Stimulated activated CD4-positive, alpha-beta T cell treated with anti-CD3 and anti-CD28 coated beads, Interleukin-2, amount 100 ng/mL, for 48 hours (primary cell): ENCODE data around the gene TPCN1.
A peak's percentile ranks its signal among the peaks of the same experiment; 100 is the strongest.

ENCODE experiments used
- DNase-seq, 2 donors: peaks; one replicate each; pipeline ENCODE4 v3.0.0-alpha.2; 2020

Gene TPCN1

DNA sequence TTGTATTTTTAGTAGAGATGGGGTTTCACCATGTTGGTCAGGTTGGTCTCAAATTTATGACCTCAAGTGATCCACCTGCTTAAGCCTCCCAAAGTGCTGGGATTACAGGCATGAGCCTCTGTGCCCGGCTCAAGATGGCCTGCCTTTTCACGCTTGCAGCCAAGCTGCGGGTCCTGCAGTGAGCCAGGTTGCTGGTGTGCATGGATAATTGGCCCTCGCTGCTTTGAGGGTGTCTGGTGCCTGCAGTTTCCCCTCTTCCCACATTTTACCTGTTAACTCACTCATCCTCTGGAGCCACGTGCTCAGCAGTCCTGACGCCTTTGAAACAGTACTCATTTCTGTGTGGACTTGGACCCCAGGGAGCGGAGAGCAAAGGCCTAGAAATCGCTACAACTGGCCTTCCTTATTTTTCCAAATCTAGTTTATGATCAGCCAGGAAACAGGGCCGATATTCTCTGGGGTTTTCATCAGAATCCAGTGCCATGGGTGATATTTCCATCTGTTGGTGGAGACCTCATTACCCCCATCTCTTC, 42.2 kb downstream of the TPCN1 start:
- DNase-seq: no peak

DNA sequence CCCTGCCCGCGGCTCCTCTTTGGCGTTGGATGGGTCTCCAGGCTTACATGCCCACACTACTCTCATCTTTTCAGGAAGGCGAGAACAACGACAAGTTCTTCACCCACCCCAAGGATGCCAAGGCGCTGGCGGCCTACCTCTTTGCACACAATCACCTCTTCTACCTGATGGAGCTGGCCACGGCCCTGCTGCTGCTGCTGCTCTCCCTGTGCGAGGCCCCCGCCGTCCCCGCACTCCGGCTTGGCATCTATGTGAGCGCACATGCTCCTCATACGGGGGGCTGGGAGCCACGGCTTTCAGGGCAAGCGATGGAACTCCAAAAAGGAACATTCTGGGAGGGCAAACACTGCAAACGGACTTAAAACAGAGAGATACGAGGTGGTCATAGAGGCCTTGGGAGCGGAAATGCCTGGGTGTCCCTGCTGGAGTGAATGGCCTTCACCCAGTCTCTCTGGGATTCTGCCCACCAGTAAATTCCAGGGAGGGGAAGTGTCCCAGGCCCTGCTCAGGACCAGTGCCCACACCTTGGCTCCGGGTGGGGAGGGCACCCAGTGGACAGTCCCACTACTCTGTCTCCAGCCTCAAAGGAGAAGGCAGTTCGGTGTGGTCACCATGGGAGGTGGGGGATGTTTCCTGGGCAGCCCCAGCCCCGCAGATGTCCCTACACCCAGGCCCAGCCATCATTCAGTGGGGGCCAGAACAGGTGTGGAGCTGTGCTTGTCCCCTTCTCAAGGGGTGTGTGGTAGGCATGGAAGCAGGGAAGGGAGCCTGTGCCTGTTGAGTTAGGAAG, 45.0 kb downstream of the TPCN1 start:
- no peak for DNase-seq

DNA sequence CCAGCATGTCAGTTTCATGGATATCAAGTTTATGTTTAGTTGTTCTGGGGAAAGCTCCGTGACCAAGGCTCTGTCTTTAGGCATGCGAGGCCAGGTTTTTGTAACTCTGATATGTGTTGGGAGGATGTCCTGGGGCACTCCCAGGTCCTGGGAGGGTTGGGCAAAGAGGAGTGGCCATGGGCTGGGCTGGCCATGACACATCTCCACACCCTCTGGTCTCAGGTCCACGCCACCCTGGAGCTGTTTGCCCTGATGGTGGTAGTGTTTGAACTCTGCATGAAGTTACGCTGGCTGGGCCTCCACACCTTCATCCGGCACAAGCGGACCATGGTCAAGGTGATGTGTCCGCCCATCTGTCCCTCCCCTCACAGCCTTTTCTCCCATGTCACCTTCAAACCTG, 46.4 kb downstream of the TPCN1 start:
- no peak for DNase-seq

DNA sequence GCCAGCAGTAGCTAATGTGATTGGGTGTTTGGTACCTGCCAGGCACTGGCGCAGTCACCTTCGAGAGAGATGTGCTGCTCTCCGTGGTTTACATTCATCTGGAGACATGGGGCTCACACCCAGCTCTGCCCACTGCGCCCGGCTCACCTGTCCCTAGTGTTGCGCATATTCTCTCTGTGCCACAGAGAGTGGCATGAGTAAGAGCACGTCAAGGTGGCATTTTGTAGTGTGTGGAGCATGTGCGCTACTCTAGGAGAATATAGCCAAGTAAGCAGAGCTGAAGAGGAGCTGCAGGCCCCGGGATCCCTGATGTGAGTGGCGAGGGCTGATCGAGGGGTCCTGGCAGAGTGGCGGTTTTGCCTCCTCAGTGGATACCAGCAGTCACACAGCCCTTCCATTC, 46.9 kb downstream of the TPCN1 start:
- DNase-seq: no peak

DNA sequence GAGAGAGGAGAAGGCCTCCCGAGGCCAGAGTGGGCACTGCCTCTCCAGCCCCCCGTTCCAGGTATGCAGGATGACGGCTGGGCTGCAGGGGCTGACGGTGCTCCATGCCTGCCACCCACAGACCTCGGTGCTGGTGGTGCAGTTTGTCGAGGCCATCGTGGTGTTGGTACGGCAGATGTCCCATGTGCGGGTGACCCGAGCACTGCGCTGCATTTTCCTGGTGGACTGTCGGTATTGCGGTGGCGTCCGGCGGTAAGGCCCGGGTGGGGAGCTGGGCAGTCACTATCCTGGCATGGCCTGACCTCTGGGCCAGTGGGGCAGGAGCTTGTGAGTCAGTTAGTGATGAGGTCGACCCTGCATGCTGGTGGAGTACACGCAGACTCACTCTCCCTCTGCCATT, 47.4 kb downstream of the TPCN1 start:
- no peak for DNase-seq

DNA sequence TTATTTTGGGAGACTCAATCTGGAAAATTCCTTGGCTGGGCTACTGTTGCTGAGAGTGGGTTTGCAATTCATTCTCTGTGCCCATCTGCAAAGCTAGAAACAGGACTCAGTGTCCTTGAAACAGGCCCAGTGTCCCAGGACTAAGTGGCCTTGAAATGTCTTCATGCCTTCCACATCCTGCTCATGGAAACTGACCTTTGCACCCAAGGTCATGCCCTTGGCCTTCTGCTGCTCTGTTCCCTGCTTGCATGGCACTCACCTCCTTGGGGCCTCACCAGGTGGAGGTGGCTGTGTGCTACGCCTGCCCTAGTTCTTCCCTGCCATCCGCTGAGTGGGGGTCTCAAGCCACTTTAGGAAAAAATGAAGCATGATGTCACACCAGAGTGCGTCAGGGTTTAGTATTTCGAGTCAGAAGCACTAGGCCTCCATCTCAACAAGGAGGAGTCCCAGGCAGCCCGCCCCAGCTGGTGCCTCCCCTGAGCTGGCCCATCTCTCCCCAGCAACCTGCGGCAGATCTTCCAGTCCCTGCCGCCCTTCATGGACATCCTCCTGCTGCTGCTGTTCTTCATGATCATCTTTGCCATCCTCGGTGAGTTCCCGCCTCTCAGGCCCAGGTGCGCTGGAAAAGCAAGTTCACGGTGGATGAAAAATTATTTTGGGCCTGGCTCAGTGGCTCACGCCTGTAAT, 48.1 kb downstream of the TPCN1 start:
- DNase-seq: no peak

DNA sequence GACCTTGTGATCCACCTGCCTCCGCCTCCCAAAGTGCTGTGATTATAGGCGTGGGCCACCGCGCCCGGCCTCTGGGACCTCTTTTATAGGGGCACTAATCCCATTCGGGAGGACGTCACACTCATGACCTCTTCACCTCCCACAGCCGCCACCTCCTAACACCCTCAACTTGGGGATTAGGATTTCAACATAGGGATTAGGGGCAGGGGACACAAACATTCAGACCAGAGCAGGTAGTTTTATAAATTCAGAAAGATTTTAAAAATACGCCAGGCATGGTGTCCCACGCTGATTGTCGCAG, 49.4 kb downstream of the TPCN1 start:
- no peak for DNase-seq

DNA sequence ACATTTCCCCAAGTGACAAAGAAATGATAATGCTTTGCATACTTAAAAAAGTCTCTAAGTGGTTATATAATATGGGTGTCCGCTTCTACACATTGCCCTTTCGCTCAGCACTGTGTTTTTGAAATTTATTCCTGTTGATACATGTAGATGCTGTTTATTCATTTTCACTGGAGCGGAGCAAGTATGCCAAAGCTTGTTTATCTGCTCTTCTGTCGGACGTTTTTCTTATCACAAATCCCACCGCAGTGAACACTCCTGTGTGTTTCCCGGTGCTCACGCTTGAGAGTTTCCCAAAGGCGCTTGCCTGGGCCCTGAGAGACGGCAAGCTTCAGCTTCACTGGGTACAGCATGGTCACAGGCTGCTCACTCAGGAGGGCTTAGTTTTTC, 50.2 kb downstream of the TPCN1 start:
- DNase-seq: no peak

DNA sequence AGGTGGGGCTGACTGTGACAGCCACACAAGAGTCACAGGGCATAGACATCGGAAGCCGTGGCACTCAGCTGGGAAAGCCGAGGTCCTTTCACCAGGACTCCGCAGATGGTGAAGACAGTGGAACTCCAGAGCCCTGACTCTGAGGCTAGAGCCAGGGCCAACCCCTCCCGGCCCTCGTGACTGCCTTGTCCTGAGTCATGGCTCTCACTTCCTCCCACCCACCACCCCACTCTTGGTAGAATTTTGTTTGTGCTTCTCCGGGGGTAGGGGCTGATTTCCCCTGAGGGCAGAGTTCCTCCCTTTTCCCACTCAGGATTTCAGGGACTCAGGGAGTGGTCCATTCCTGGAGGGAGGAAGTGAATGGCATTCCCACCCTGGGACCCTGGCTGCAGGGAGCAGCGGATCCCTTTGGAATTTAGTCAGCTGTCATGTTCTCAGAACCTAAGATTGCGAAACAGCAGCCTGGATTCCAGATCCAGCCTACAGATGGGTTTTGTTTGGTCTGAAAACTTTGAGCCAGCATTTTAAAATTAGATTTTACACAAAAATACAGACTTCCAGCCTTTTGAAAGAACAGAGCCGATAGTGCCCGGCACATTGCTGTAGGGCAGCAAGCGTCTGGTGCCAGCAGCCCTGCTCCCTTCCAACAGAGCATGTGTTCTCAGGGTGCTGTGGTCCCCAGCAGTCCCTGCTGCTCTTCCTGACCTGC, 50.7 kb downstream of the TPCN1 start:
- DNase-seq: peak in 1 of 2 donors; percentile 37

DNA sequence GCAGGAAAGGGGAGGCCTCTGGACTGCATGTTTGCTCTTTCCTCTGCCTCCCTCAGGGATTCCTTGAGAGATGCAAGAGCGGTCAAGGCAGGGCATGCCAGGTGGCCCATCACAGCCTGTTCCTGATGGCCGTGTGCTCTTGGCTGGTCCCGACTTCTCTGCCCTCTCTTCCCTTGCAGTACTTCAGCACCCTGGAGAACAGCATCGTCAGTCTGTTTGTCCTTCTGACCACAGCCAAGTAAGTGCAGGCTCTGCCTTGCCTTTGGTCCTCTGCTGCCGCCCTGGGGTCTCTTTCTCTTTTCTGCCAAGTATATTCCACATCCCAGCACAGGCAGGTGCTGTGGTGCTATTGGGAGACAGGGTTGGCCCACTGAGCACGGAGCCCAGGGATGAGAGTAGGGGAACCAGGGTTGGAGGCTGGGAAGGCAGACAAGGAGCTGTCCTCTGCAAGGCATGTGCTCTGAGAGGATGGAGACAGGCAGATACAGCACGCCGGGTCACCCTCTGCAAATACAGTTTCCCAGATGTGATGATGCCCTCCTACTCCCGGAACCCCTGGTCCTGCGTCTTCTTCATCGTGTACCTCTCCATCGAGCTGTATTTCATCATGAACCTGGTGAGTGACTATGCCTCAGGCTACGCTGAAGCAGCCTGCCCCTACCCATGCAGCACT, 51.9 kb downstream of the TPCN1 start:
- DNase-seq: no peak

DNA sequence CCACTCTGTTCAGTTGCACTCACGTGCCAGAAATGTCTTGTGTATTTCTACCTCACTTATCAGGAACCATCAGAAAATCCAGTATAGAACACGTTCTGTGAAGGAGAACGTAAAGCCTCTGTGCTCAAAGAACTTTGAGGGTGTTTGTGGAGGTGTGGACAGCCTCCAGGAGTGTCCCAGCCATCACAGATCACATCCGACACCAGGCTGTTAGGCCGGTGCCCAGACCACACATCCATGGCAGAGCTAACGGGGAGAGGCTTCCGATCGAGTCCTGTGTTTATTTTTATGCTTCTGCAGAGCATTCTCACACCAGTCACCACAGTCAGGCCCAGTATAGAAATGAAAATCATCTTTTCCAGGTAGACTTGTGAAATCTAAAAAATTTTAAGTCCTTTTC, 53.6 kb downstream of the TPCN1 start:
- DNase-seq: no peak

DNA sequence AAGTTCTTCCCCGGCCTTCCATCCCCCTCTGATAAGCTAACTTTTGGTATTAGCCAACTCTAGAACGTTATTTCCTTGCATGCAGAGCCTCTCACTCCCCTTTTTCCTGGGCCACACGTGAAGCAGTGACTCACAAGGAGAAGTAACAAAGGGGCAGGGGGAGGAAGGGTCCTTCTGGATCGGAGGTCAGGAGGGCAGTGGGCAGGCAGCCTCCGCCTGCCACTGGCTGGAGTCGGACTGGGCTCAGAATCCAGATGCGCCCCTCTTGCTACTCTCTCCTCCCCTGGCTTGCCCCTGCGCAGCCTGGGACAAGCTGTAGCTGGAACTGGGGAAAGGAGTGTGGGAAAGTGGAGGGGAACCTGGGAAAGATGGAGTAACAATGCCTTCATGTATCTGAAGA, 55.0 kb downstream of the TPCN1 start:
- no peak for DNase-seq

DNA sequence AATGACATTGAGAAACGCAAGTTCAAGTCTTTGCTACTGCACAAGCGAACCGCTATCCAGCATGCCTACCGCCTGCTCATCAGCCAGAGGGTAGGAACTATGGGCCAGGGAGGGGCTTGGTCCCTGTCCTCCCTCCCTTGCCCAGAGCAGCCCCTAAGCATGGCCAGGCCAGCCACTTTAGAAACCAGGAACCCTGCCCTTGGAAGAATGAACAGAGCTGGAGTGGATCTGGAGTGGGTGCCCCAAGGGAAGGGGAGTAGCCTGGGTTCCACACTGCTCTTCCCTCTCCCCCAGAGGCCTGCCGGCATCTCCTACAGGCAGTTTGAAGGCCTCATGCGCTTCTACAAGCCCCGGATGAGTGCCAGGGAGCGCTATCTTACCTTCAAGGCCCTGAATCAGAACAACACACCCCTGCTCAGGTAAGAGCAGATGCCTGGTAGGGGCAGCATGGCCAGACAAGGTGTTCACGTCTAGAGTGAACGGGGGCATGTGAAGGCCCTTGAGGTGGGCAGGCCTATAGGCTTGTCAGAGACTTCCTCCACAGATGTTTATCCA, 55.8 kb downstream of the TPCN1 start:
- no peak for DNase-seq

DNA sequence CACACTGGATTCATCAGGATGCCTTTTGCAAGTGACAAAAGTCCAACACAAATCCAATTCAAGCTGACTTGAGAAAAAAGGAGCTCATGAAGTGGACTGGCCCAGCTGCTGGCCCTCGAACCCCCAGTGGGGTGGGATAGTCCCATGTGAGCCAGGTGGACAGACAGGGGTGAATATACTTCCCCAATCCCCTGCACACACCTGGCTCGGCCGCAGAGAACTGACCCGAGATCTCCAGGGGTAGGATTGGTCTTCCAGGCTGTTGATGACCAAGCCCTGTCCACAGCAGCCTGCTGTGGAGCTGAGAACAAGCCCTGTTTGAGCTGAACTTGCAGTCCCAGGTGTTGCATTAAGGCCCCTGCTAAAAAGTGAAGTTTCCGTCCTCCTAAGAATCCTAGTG, 56.2 kb downstream of the TPCN1 start:
- no peak for DNase-seq

DNA sequence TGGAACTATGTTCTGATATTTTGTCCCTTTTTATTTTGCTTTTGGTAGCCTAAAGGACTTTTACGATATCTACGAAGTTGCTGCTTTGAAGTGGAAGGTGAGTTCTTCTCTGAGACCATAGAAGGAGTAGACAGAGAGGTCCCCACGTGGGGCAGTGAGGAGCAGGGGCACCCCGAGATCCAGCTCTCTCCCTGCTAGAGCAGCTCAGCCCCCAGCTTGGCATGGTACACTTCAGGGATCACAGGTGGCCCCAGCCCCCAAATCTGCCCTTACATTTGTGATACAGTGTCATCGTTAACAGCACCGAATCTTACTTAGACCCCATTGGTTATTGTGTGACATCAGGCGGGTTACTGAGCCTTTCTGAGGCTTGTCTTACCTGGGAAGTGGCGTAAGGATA, 56.9 kb downstream of the TPCN1 start:
- no peak for DNase-seq

DNA sequence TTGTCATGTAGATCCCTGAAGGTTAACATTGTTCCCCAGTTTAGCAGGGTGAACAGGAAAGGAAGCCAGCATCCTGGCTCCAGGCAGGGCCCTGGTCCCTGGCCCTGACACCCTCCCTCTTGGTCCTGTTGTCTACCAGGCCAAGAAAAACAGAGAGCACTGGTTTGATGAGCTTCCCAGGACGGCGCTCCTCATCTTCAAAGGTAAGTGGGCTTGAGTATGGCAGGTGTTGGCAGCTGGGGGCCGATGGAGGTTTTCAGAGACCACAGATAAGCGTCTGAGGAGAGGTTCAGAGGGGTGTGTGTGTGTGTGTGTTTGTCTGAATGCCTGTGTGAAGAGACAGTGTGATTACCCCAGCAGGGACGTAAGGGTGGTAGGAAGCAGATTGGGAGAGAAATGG, 57.4 kb downstream of the TPCN1 start:
- no peak for DNase-seq

DNA sequence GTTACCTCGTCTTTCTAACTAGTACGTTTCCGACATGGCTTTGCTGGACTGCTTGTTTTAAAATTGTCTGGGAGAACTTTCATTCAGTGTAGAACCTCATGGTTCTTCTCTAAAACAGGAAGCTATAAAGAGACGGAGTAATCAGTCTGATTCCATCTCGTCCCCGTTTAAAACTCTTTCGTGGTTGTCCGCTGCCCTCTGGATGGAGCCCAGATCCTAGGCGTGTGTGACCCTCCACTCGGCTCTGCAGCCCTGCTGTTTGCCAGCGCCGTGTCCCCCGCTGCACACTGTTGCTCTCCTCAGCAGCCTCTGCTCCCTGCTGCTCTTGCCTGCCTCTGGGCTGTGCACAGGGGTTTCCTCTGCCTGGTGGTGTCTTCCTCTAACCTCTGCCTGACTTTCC, 63.5 kb downstream of the TPCN1 start:
- no peak for DNase-seq

DNA sequence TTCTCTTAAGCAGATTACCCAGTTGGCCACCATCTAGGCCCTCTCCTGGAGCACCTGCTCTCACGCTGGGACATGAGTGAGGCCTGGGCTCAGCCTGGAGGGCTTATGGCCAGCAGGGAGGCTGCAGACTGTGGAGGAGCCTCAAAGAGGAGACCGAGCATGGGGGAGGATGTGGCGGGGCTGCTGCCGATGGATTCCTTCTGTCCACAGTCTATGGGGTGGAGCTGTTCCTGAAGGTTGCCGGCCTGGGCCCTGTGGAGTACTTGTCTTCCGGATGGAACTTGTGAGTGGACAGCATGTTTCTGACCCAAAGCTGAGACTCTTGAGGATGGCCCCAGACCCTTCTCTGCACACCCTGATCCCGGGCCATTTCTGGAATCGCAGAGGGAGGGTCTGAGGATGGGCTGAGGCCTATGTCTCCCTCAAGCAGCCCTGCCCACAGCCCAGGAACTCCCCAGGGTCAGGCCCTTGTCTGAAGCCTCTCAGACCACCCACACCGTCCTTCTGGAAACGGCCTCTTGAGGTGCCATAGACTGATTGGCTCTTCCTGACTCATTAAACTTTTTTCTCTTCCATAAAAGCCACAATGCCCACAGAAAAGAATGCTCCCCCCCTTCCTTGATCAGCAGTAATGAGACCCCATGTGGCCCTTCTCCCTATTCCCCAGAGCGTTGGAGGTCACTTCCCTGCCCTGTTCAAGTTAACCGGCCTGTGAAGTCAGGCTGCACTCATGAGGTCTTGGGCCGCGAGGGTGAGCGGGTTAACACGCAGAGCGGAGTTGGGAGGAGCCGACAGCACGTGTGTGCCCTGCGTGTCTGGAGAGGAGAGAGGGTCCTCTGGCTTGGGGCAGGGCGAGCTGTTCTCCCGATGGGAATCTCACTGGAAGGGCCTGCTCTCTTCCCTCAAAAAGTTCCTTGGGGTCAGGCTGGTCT, 64.7 kb downstream of the TPCN1 start:
- DNase-seq: no peak

DNA sequence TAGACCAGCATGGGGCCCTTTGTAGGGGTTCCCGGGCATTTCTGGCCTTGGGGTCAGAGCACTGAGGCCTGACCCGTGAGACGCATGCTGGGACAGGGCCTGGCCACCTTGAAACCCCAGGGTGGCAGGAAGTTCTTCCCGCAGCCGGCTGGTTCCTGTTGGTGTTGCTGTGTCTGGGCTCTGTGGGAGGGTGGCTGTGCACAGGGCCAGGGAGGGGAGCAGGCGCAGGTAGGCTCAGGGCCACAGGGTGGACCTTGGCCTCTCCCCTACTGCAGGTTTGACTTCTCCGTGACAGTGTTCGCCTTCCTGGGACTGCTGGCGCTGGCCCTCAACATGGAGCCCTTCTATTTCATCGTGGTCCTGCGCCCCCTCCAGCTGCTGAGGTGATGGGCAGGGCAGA, 65.4 kb downstream of the TPCN1 start:
- no peak for DNase-seq

DNA sequence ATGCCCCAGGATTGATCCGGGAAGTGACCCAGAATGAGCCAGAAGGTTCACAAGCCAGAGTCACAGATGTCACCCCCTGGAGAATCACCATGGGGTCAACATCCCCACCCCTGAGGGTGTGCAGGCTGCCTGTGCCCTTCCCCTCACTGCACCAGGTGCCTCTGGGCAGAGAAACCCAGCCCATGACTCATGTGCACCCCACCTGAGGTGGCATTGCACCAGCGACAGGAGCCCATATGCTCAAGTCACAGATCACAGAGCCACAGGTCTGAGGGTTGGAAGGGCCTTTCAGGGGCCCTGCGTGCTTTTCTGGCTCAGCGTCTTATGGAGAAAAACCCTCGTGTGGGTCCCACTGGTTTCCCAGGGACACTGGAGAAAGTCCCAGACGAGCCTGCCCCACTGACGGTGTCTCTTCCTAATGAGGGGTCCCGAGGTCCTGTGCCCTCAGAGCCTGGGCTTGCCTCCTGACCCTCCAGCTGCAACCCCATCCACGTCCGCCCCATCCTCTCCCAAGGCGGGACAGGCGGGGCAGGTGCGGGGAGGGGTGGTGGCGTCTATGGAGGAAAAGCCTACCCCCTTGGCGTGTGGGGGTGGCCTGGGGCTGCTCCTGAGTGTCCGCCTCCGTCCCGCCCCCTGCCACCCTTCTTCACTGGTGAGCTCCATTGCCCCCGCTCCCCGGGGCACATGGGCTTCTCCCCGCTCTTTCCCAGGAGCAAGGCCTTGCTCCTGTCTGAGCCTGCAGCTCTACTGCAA, 66.1 kb downstream of the TPCN1 start:
- DNase-seq: no peak

DNA sequence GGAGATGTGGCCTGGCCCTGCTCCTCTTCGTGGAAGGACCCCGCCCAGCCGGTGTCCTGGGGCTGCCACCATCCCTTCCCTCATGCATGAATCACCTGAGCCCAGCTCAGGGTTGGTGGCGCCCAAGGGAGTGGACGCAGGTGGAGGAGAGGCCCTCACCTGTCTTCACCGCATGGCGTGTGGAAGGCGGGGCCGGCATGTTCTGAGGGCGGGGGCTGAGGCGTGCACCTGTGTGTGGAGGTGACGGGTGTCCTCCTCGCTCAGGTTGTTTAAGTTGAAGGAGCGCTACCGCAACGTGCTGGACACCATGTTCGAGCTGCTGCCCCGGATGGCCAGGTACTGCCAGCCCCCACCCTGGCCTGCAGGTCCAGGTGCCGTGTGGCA, 66.6 kb downstream of the TPCN1 start:
- DNase-seq: no peak
